Spinal cord (tissue), 10 donors: Measurements from ENCODE around the gene FXYD2. TPM values are rescaled to one million over a fixed set of nuclear protein-coding genes. Genes with fewer than 3 reads are reported as not detected.
"Not testable (repeated sequence)": the region's sequence is repeated elsewhere in the genome, so short reads cannot be mapped to it uniquely, and the experiment has no call there.

Source experiments
- DNase-seq, 6 donors: peaks; one replicate each; pipeline versions ENCODE4 v3.0.0 to v3.0.0-alpha.2; 2013 to 2015; ENCODE audit warnings: low spot score in 6 of 6, low read depth in 4 of 6
- H3K27ac ChIP-seq: one replicate; pipeline ENCODE4 v1.5.1; 2013; ENCODE audit warnings: low read depth, low read length, control low read depth
- H3K27me3 ChIP-seq: one replicate; pipeline ENCODE4 v1.6.1; 2013; ENCODE audit warnings: low read length; ENCODE audit not compliant: control insufficient read depth, insufficient read depth
- H3K36me3 ChIP-seq: one replicate; pipeline ENCODE4 v1.6.1; 2013; ENCODE audit warnings: low read length; ENCODE audit not compliant: control insufficient read depth, insufficient read depth
- H3K4me1 ChIP-seq: one replicate; pipeline ENCODE4 v1.6.1; 2013; ENCODE audit warnings: low read length; ENCODE audit not compliant: control insufficient read depth, insufficient read depth
- H3K4me3 ChIP-seq: one replicate; pipeline ENCODE4 v1.5.1; 2013; ENCODE audit warnings: low read depth, low read length, control low read depth
- H3K9me3 ChIP-seq: one replicate; pipeline ENCODE4 v1.6.1; 2013; ENCODE audit warnings: low read length; ENCODE audit not compliant: control insufficient read depth, insufficient read depth
- WGBS: methylation state at CpG from one replicate; pipeline ENCODE4 v1.1.5; 2013; ENCODE audit warnings: missing lambda C conversion rate; ENCODE audit not compliant: insufficient coverage; 5-methylcytosine and 5-hydroxymethylcytosine counted together
- polyA plus RNA-seq, 2 donors: library from polyadenylated mRNA; unstranded; fragments of 120-200 nt; gene quantifications; one replicate each; pipeline ENCODE4 v1.2.1, GENCODE V29; 2013; ENCODE audit not compliant: insufficient read length in 2 of 2
- total RNA-seq, 2 donors: library from RNA; depleted of rRNA in 1 of 2; stranded (reverse); fragments of 120-200 nt in 1 of 2; fragments of >200 nt in 1 of 2; gene quantifications; one replicate each; pipeline versions ENCODE4 v1.2.3 to v1.2.4, GENCODE V29; 2013 to 2014
- donor health status: healthy.

The FXYD2 gene
- total and polyA plus RNA-seq, 4 donors, result 1.3 to 5.0 (median 3.2) TPM

GRCh38 chr11:117816846-117817367, 7.6 kb downstream of the FXYD2 start:
- H3K27me3 ChIP-seq, result no peaks in the 10 kb centered on the region
- DNase-seq, result no peak
- H3K4me3 ChIP-seq, result no peak overlapping the region
- H3K36me3 ChIP-seq, result no peaks in the 10 kb centered on the region
- WGBS, result 85% methylated on average over 5 of the region's 5 CpGs
- H3K4me1 ChIP-seq, result peaks cover 40% of the 10 kb centered on the region
- no peaks in the 10 kb centered on the region for H3K9me3 ChIP-seq
- peak overlapping the region; percentile 29 for H3K27ac ChIP-seq

- Histone ChIP-seq H3K27ac (peak overlapping the region; percentile 29), H3K4me3 (no peak overlapping the region), H3K9me3 (no peaks in the 10 kb centered on the region), H3K4me1 (peaks cover 39% of the 10 kb centered on the region), H3K27me3 (no peaks in the 10 kb centered on the region), H3K36me3 (no peaks in the 10 kb centered on the region)
- 33% methylated on average over 10 of the region's 20 CpGs for WGBS
- peak in 2 of 6 donors; percentile 72 to 86 for DNase-seq
Measured at GRCh38 chr11:117816151-117816741, 8.3 kb downstream of the FXYD2 start.

GRCh38 chr11:117815262-117815803, 9.2 kb downstream of the FXYD2 start:
- H3K36me3 ChIP-seq, result no peaks in the 10 kb centered on the region
- peaks cover 39% of the 10 kb centered on the region for H3K4me1 ChIP-seq
- H3K9me3 ChIP-seq, result no peaks in the 10 kb centered on the region
- H3K27me3 ChIP-seq, result no peaks in the 10 kb centered on the region
- peak overlapping the region; percentile 29 for H3K27ac ChIP-seq
- WGBS, result 35% methylated on average over 7 of the region's 7 CpGs
- no peak overlapping the region for H3K4me3 ChIP-seq
- DNase-seq, result no peak

- Histone ChIP-seq H3K36me3 (no peaks in the 10 kb centered on the region), H3K27me3 (no peaks in the 10 kb centered on the region), H3K4me1 (peaks cover 37% of the 10 kb centered on the region), H3K27ac (no peak overlapping the region), H3K4me3 (no peak overlapping the region), H3K9me3 (no peaks in the 10 kb centered on the region)
- peak in 3 of 6 donors; percentile 52 to 89 (median 83) for DNase-seq
- 9% methylated on average over 12 of the region's 14 CpGs for WGBS
Measured at GRCh38 chr11:117814766-117815261, 9.7 kb downstream of the FXYD2 start.

GRCh38 chr11:117814204-117814765, 10.3 kb downstream of the FXYD2 start:
- Histone ChIP-seq H3K27ac (no peak overlapping the region), H3K27me3 (no peaks in the 10 kb centered on the region), H3K4me3 (no peak overlapping the region), H3K9me3 (no peaks in the 10 kb centered on the region), H3K4me1 (peaks cover 38% of the 10 kb centered on the region), H3K36me3 (no peaks in the 10 kb centered on the region)
- WGBS, result 100% methylated on average over 4 of the region's 7 CpGs
- no peak for DNase-seq

- not testable (repeated sequence) for H3K4me3 ChIP-seq, H3K9me3 ChIP-seq, H3K36me3 ChIP-seq, H3K27me3 ChIP-seq, DNase-seq, H3K27ac ChIP-seq
- 95% methylated on average over 12 of the region's 12 CpGs for WGBS
- H3K4me1 ChIP-seq, result peaks cover 19% of the 10 kb centered on the region
Measured at GRCh38 chr11:117810056-117810451, 14.5 kb downstream of the FXYD2 start.

- DNase-seq, result peak in 3 of 6 donors; percentile 54 to 93 (median 89)
- 35% methylated on average over 22 of the region's 22 CpGs for WGBS
- Histone ChIP-seq H3K27me3 (peaks cover 5% of the 10 kb centered on the region), H3K9me3 (no peaks in the 10 kb centered on the region), H3K4me1 (peaks cover 13% of the 10 kb centered on the region), H3K4me3 (no peak overlapping the region), H3K27ac (no peak overlapping the region), H3K36me3 (peaks cover 2% of the 10 kb centered on the region)
Measured at GRCh38 chr11:117809236-117810055, 15.1 kb downstream of the FXYD2 start.

- peaks cover 2% of the 10 kb centered on the region for H3K36me3 ChIP-seq
- no peak overlapping the region for H3K27ac ChIP-seq
- no peak for DNase-seq
- peaks cover 12% of the 10 kb centered on the region for H3K4me1 ChIP-seq
- no peak overlapping the region for H3K4me3 ChIP-seq
- no peaks in the 10 kb centered on the region for H3K9me3 ChIP-seq
- H3K27me3 ChIP-seq, result peaks cover 5% of the 10 kb centered on the region
- 75% methylated on average over 12 of the region's 12 CpGs for WGBS
Measured at GRCh38 chr11:117808784-117809183, 15.8 kb downstream of the FXYD2 start.

GRCh38 chr11:117807482-117808327, 16.8 kb downstream of the FXYD2 start:
- DNase-seq, result peak in 3 of 6 donors; percentile 65 to 90 (median 86)

More at GRCh38 chr11:117807482-117808327, 16.8 kb downstream of the FXYD2 start:
- peaks cover 2% of the 10 kb centered on the region for H3K36me3 ChIP-seq
- WGBS, result 66% methylated on average over 14 of the region's 22 CpGs
- no peaks in the 10 kb centered on the region for H3K9me3 ChIP-seq
- H3K4me3 ChIP-seq, result no peak overlapping the region
- peaks cover 5% of the 10 kb centered on the region for H3K27me3 ChIP-seq
- peaks cover 12% of the 10 kb centered on the region for H3K4me1 ChIP-seq
- no peak overlapping the region for H3K27ac ChIP-seq
